GM04503 (cell line): ENCODE data around the gene TMPRSS3.

Experiments used
- DNase-seq: peaks from one replicate; pipeline ENCODE4 v3.0.0-alpha.2; 2012; ENCODE audit warnings: low read depth

The TMPRSS3 gene

DNA sequence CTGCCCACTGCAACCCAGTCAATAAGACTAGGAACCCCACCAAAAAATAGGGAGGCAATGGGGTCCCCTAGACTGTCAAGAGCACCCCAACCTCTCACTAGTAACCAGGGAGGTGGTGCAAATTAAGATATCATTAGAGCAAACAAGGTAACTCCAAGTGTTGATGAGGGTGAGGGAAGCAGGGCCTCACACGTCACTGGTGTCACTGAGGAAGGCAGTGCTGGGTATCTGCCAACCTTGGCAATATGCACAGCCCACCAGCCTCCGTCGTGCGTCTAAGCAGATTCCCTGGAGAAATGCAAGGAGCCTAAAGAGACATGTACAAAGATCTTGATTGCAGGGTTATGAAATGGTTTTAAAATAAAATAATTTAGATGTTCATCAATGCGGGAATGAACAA, 11.6 kb upstream of the TMPRSS3 start:
- DNase-seq, result no peak

DNA sequence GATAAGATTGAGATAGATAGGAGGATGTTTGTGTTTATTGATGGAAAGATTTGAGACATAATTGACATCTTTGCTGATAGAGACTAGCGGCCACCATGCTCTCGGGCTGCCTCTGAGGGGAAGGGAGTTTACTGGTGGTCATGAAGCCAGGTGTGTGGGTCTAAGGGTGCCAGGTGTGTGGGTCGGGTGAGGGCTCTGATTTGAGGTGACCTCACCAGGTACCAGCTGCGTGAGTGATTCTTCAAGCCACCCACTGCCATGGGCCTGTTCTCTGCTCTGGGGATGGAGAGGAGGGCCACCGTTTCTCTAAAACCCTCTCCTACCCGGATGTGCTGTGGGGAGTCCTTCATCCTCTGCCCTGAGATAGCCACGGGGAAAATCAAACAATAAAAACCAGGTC, 11.0 kb upstream of the TMPRSS3 start:
- DNase-seq, result no peak

DNA sequence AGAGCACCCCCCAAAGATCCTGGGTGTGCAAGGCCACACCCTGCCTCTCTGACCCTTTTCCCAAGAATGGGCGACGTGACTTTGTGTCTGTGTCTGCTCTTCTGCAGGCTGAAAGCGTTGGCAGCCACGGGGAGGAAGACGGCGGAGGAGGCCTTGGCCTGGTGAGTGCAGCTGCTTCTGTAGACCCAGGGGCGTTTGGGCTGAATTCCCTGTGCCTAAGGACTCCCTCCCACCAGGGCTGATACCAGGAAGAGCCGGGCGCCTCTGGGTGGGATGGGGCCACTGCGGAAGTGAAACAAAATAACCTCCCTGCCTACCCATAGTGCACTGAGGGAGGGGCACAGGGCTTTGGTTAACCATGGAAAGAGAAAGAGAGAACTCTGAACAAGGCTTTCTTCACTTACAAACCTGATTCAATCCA, 10.4 kb upstream of the TMPRSS3 start:
- no peak for DNase-seq

DNA sequence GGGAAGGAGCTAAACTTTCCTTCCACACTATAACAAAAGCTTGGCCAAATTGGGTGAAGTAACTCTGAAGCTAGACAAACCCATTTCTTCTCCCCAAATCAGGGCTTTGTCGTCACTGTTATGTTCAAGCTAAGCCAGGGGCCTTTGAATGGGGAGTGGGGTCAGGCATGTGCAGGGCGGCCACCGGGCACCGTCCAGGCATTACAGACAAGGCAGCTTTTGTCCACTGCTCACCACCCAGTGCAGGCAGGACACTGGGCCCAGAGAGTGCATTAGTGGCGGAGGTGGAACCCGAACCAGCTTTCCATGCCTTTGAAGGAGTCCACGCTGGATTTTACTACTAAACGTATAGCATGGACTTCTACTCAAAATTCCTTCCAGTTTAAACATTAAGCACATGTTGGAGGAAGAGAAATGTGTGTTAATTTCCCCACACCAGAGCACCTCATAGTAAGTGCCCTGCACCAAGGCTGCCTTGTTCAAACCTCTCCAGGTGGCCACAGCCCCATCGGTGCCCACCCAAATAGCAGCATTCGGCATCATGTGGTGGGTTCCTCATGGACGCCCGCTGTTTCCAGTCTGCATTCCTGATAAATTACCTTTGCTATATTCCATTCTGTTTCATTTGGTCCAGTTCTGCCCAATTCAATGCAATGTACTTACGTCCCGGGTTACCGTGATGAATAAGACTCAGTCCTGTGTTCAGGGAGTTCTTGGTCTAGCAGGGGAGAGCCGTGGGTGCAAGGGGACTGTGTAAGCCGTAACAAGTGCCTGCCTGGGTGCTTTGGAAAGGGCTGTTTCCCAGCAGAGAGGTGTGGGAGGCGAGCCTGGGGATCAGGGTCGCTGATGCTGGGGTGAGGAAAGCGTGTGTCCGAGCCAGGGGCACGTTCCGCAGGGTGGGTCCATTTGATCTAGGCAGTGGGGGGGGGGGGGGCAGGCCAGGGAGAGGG, 9.5 kb upstream of the TMPRSS3 start:
- no peak for DNase-seq

DNA sequence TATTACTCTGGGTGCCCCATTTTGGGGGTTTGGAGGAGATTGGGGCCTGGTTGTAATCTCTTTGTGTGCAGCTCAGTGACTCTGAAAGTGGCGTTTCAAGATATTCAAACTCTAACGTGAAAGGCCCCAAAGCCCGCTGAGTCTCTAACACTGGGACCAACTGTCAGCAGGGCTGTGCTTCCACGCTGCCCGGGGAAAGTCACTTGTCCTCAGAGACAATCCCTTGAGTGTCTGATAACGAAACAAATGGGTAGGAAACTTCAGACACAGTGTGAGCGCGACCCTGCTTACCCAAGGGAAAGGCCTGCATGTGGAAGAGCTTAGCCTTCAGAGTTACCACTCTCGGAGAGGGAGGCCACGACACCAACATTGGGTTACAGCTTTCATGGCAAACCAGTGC, 8.7 kb upstream of the TMPRSS3 start:
- no peak for DNase-seq

DNA sequence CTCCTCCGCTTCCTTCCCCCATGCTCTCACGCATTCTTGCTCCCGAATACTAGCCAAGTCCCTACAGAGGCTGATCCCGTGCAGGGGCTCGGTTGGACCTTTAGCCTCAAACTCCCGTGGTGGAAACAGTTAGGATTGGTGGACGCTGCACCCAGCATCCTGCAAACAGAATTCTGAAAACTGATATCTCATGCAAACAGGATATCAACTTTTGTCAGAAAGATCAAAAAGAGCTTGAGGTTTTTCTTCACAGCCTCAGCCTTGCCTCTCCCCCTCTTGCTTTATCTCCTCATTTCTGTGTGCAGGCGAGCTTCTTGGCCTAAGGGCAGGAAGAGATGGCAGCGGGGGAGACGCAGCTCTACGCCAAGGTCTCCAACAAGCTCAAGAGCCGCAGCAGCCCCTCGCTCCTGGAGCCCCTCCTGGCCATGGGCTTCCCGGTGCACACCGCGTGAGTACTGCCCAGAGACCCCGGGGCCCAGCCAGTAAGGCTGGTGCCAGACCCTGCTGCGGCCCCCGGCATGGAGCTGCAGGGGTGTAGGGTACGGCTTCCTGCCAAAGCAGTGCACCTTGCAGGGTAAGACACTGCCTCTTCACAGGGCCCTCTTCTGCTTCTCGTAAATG, 7.9 kb upstream of the TMPRSS3 start, which contains the start of gene UBASH3A:
Gene UBASH3A (plus strand): TSS at position 292 of the 621 bp plus-strand sequence. CDS start 44 bp downstream, at position 336.
- DNase-seq, result no peak

DNA sequence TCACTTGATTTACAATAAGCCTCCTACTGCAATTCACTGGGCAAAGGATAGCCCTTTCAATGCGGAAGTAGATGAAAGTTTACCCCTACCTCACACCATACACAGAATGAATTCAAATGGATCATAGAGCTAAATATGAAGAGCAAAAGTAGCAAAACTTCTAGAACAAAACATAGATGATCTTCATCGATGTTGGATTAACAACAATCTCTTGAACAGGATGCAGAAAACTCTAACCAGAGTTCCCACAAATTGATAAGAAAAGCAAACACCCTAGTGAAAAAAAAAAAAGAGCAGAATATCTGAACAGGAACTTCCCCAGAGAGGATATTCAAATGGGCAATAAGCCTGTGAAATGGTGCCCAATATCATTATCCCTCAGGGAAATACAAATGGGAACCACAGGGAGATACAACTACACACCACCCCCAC, 6.0 kb upstream of the TMPRSS3 start:
- no peak for DNase-seq

DNA sequence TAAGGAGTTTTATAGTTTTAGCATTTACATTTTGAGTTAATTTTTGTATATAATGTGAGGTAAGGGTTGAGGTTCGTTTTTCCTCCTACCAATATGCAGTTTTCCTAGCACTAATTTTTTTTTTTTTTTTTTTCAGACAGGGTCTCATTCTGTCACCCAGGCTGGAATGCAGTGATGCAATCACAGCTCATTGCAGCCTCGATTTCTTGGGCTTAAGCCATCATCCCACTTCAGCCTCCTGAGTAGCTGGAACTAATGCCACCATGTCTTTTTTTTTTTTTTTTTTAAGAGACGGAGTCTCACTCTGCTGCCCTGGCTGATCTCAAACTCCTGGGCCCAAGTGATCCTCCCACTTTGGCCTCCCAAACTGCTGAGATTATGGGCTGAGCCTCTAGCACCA, 5.3 kb upstream of the TMPRSS3 start:
- no peak for DNase-seq

DNA sequence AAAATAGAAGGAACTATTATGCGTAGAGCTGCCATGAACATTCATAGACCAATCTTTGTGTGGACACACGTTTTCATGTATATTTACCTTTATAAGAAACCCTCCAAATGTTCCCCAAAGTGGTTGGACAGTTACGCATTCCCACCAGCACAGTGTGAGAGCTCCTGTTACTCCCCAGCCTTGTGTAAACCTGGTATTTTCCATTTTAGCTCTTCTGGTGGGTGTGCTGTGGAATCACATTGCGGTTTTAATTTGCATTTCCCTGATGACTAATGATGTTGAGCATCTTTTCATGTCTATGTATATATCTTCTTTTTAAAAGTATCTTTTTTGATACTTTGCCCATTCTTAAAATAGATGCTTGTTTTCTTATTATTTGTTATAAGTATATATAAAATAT, 4.7 kb upstream of the TMPRSS3 start:
- DNase-seq, result no peak

DNA sequence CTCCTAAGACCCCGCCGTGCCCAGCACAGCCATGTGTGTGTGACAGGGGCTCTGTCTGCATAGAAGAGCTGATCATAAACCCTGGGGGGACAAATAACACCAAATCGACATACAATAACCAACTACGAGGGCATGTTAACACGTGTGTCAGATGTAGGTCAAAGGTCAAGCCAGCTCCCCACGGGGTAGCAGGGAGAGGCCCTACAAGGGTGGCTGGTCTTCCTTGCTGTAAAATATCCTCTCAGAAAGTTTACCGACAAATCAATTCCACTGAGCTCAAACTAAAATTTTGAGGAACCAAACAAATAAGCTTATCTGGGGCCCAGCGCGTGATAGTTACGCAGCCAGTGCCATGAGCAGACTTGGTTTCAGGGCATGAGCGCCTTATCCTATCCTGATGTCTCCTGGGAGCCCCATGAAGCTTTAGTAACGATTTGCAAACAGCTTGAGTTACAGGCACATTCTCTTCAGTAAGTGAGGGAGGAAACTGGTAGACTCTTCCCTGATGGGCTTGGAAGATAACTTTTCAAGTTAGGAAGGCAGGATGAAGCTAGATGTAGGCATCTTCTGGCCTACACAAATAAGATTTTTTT, 2.7 kb upstream of the TMPRSS3 start:
- no peak for DNase-seq

DNA sequence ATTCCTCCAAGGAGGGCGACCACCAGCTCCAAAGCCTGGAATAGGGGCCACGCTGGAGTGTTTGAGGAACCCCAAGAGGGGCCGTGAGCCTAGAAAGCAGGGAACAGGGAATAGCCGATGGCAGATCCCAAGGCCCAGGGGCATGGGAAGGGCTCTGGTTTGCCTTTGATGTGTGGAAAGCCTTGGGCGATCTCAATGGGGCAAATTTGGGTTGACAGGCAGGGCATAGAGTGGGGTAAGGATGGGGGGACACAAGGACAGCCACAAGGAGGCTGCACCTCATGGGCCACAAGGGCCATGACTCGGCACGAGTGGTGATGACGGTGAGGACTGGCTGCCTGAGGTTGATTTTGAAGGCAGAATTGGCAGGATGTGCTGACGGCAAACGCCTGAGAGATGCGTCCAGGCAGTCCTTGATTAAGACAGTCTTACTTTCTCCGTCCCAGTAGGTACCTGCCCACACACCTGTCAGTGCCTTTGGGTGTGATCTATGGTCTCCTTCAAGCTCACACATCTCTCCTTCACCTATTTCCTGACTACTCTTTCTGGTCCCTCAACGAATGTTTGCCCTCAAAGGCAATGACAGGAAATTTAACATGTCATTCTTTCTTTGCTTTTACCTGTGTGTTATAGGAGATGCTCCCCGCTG, 2.0 kb upstream of the TMPRSS3 start:
- DNase-seq, result no peak

DNA sequence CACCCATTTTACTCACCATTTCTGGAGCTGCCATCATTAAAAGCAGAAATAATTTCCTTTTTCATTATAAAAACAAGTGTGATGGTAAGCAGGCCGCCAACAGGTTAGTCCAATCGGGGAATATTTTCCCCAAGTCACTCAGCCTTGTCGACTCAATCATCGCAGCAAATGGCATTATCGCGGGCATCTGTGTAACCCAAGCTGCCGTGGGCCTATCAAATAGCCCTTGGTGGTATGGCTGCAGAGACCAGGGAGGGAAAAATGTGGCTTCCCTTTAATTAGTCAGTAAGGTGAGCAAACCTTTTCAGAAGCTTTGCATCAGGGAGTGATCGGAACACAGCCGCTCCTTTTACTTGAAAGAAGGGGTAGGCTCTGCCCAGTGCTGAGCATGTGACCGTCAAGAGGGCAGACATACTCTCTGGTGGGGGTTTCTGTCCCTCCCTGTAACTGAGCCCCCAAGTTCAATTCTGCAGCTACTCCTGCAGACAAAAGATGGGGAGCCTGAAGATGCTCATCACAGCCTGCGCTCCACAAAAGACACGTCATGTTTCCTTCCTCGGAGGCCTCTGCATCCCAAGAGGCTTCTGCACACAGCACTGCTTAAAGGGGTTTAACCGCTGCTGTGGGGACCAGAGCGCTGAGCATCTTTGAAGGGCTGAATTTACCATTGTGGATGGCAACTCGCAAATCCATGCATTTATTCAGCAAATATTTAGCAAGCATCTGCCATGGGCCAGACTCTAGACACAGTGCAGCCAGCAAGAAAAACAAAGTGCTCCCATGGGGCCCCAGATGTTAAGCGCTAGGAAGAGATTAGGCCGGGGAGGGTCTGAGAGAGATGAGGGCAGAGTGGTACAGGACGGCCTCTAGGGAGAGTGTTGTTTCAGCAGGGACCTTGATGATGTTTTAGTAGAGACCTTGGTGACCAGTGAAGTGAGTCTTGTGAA, 1.2 kb upstream of the TMPRSS3 start:
- no peak for DNase-seq

DNA sequence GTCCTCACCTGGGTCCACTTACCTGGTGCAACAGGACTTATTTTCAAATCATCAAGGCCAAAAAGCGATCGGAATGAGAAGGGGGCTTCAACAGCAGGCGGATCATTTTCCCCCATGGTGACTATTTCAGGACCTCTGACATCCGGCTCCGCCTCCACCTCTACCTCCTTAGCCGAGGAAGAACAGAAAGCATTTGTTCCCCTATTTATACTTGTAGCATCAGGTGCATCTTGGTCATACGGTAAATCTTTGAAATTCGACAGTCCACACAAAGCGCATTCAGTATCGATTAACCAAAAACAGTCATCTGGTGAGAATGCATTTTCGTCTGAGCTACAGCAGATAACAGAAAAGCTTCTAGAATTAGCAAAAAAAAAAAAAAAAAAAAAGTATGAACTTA, 550 bp downstream of the TMPRSS3 start:
- DNase-seq, result no peak

DNA sequence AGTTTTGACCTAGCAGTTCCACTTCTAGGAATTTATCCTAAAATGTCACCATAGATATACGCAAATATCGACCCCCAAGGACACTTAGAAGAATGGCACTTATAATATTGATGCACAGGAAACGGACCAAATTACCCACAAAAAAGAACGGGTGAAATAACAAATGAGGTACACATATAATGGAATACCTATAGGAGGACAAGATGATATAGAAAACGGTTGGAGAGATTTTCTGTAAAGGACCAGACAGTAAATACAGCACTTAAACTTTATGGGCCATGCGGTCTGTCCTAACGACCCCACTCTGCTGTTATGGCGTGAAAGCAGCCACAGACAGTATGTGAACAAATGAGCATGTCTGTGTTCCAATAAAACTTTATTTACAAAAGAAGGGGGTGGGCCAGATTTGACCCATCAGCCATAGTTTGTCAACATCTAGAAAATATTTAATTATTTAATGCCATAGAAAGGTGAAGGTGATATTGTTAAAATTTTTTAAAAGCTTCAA, 2.4 kb downstream of the TMPRSS3 start:
- DNase-seq, result no peak

DNA sequence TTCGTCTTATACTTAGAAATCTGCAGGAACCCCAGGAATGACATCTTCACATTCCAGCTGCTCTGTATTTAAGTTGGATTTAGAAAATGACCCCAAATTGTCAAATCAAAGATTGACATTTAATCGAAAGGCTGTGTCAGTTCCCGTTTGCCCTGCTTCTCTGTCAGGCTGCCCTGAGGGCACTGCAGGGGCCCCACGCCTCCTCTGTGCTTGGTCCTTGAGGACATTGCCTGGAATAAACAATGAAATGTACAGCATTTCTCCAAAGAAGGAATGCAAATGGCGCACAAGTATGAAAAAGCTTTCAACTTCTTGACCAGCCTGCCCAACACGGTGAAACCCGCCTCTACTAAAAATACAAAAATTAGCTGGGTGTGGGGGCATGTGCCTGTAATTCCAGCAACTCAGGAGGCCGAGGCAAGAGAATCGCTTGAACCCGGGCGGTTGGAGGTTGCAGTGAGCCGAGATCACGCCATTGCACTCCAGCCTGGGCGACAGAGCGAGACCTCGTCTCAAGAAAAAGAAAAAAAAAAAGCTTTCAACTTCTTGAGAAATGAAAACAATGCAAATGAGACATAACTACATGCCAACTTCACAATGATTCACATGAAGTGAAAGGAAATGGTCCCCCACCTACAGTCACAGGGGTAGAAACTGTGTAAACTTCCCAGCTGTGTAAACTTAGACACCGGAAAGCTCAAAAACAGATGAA, 3.0 kb downstream of the TMPRSS3 start:
- no peak for DNase-seq

DNA sequence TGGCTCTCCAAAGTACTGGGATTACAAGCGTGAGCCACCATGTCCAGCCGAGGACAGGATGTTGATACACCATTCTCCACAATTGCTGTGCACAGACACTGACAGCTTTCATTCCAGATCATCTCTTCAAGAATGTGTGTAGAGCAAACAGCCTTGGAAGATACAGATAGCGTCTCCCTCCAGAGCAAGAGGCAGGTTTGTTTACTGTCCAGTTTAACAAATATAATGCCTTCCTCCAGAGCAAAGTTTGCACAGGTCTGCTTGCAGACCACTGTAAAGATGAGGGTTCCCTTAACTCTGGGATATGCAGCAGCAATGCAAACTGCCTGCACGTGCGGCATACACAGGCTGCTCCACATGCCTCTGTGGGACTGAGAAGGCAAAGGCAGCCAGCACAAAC, 4.6 kb downstream of the TMPRSS3 start:
- no peak for DNase-seq

DNA sequence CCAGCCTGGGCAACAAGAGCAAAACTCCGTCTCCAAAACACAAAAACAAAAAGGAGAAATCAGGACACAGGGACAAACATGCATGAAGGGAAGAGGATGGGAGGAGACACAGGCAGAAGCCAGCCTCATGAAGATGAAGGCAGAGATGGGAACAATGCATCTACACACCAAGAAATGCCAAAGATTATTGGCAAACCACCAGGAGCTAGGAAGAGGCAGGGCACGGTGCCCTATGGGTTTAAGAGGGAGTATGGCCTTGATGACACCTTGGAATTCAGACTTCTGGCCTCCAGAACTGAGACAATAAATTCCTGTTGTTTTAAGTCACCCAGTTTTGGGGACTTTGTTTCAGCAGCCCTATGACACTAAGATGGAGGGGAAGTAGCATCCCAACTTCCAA, 5.2 kb downstream of the TMPRSS3 start:
- DNase-seq, result no peak

DNA sequence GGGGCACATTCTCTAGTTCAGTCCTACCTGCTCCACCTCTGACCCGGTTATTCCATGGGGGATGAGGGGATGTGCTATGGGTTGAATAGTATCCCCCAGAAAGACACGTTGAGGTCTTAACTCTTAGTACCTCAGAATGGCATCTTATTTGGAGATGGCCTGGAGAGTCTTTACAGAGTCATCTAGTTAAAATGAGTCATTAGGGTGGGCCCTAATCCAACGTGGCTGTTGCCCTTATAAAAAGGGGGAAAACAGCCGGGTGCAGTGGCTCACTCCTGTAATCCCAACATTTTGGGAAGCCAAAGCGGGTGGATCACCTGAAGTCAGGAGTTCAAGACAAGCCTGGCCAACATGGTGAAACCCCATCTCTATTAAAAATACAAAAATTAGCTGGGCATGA, 5.7 kb downstream of the TMPRSS3 start:
- DNase-seq, result no peak

DNA sequence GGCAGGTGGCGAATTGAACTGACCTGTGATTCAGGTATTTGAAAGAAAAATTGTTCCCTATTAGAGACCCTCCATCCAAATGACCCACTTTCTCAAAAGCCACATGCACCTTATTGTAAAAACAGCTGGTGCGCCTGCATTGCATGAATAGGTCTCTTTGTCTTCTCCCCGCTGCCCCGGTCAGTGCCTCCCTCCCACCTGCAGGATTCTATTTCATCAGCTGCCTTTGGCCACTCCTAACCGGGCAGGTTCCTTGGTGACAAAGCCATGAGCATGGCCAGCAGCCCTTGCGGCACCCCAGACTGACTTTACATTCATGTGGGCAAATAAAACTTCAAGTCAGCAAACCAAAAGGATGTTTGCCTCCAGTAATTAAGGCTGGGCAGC, 6.4 kb downstream of the TMPRSS3 start:
- DNase-seq, result no peak

DNA sequence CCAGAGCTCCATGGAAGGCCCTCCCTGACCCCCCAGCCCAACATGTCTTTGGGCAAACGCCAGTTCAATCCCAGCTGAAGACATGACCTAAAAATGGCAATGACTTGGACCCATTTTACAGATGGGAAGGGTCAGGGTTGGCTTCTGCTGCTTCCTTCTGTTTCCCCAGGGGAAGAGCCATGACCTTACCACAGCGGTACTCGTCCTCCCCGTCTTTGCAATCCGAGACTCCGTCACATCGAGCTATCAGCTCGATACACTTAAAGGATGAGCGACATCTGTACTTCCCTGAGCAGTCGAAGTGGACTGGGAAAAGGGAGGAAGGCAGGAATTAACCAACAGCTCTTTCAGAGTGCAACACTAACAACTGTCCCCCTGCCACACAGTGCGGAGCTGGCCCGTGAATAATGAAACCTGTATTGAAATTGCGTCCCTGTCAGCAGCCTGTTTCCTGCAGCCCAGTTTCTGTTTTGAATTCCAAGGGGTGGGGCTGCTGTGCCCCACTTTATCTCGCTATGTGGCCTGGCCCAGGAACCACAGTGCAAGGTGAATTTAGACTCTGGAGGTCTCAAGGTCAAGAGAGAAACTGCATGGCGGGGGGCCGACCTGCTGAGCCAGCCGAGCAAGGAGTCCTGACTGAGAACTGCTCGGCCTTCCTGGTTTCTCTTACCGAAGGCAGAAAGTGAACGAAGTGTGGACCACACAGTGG, 7.0 kb downstream of the TMPRSS3 start:
- DNase-seq, result no peak
